Spinal cord (tissue), 10 donors: ENCODE measurements around the gene CSH2. TPM values are rescaled to one million over a fixed set of nuclear protein-coding genes. Genes with fewer than 3 reads are reported as not detected.
A peak's percentile ranks its signal among the peaks of the same experiment; 100 is the strongest.
"Not testable (repeated sequence)": the region's sequence is repeated elsewhere in the genome, so short reads cannot be mapped to it uniquely, and the experiment has no call there.

ENCODE experiments used
- DNase-seq, 6 donors: peaks; one replicate each; pipeline versions ENCODE4 v3.0.0 to v3.0.0-alpha.2; 2013 to 2015; ENCODE audit warnings: low spot score in 6 of 6, low read depth in 4 of 6
- H3K27ac ChIP-seq: one replicate; pipeline ENCODE4 v1.5.1; 2013; ENCODE audit warnings: low read depth, low read length, control low read depth
- H3K27me3 ChIP-seq: one replicate; pipeline ENCODE4 v1.6.1; 2013; ENCODE audit warnings: low read length; ENCODE audit not compliant: control insufficient read depth, insufficient read depth
- H3K36me3 ChIP-seq: one replicate; pipeline ENCODE4 v1.6.1; 2013; ENCODE audit warnings: low read length; ENCODE audit not compliant: control insufficient read depth, insufficient read depth
- H3K4me1 ChIP-seq: one replicate; pipeline ENCODE4 v1.6.1; 2013; ENCODE audit warnings: low read length; ENCODE audit not compliant: control insufficient read depth, insufficient read depth
- H3K4me3 ChIP-seq: one replicate; pipeline ENCODE4 v1.5.1; 2013; ENCODE audit warnings: low read depth, low read length, control low read depth
- H3K9me3 ChIP-seq: one replicate; pipeline ENCODE4 v1.6.1; 2013; ENCODE audit warnings: low read length; ENCODE audit not compliant: control insufficient read depth, insufficient read depth
- WGBS: methylation state at CpG from one replicate; pipeline ENCODE4 v1.1.5; 2013; ENCODE audit warnings: missing lambda C conversion rate; ENCODE audit not compliant: insufficient coverage; 5-methylcytosine and 5-hydroxymethylcytosine counted together
- polyA plus RNA-seq, 2 donors: library from polyadenylated mRNA; unstranded; fragments of 120-200 nt; gene quantifications; one replicate each; pipeline ENCODE4 v1.2.1, GENCODE V29; 2013; ENCODE audit not compliant: insufficient read length in 2 of 2
- total RNA-seq, 2 donors: library from RNA; depleted of rRNA in 1 of 2; stranded (reverse); fragments of 120-200 nt in 1 of 2; fragments of >200 nt in 1 of 2; gene quantifications; one replicate each; pipeline versions ENCODE4 v1.2.3 to v1.2.4, GENCODE V29; 2013 to 2014
- donor health status: healthy.

Gene CSH2
- total and polyA plus RNA-seq, 4 donors, result 0.47 to 7.2 (median 5.5) TPM; not detected in 1

- not testable (repeated sequence) for DNase-seq, H3K4me1 ChIP-seq, H3K36me3 ChIP-seq, H3K27me3 ChIP-seq, H3K27ac ChIP-seq, H3K4me3 ChIP-seq, H3K9me3 ChIP-seq
- 84% methylated on average over 9 of the region's 10 CpGs for WGBS
Measured at GRCh38 chr17:63915753-63916152, 42.3 kb upstream of the CSH2 start.

- Histone ChIP-seq H3K36me3 (no peaks in the 10 kb centered on the region), H3K4me1 (no peaks in the 10 kb centered on the region), H3K4me3 (no peak overlapping the region), H3K27me3 (peaks cover 3% of the 10 kb centered on the region), H3K9me3 (no peaks in the 10 kb centered on the region), H3K27ac (no peak overlapping the region)
- no peak for DNase-seq
- 95% methylated on average over 7 of the region's 7 CpGs for WGBS
Measured at GRCh38 chr17:63914471-63914870, 41.0 kb upstream of the CSH2 start.

GRCh38 chr17:63911657-63912100, 38.2 kb upstream of the CSH2 start:
- Histone ChIP-seq H3K4me1 (no peaks in the 10 kb centered on the region), H3K4me3 (no peak overlapping the region), H3K27ac (no peak overlapping the region), H3K27me3 (no peaks in the 10 kb centered on the region), H3K9me3 (no peaks in the 10 kb centered on the region), H3K36me3 (no peaks in the 10 kb centered on the region)
- 51% methylated on average over 5 of the region's 8 CpGs for WGBS
- peak in 3 of 6 donors; percentile 5 to 61 (median 30) for DNase-seq

- DNase-seq, result no peak
- no peaks in the 10 kb centered on the region for H3K27me3 ChIP-seq
- H3K36me3 ChIP-seq, result no peaks in the 10 kb centered on the region
- no peaks in the 10 kb centered on the region for H3K4me1 ChIP-seq
- 70% methylated on average over 12 of the region's 15 CpGs for WGBS
- no peaks in the 10 kb centered on the region for H3K9me3 ChIP-seq
- no peak within 1 kb of the TSS for H3K27ac ChIP-seq
- no peak within 1 kb of the TSS for H3K4me3 ChIP-seq
Measured at GRCh38 chr17:63911041-63911635, 37.7 kb upstream of the CSH2 start, which contains the start of gene CSHL1. Gene CSHL1 (minus strand): TSS chr17:63911258. CDS start chr17:63911196, 62 bp downstream.

GRCh38 chr17:63910096-63910495, 36.6 kb upstream of the CSH2 start:
- DNase-seq, result no peak
- WGBS, result 86% methylated on average over 9 of the region's 14 CpGs

GRCh38 chr17:63909586-63909985, 36.1 kb upstream of the CSH2 start:
- H3K27me3 ChIP-seq, H3K9me3 ChIP-seq, H3K27ac ChIP-seq, H3K36me3 ChIP-seq, H3K4me1 ChIP-seq, H3K4me3 ChIP-seq, DNase-seq: not testable (repeated sequence)
- 90% methylated on average over 8 of the region's 10 CpGs for WGBS

More at GRCh38 chr17:63910096-63910495, 36.6 kb upstream of the CSH2 start:
- Histone ChIP-seq H3K4me3 (no peak overlapping the region), H3K9me3 (no peaks in the 10 kb centered on the region), H3K4me1 (no peaks in the 10 kb centered on the region), H3K27me3 (no peaks in the 10 kb centered on the region), H3K27ac (no peak overlapping the region), H3K36me3 (no peaks in the 10 kb centered on the region)

- 78% methylated on average over 2 of the region's 12 CpGs for WGBS
- not testable (repeated sequence) for H3K27me3 ChIP-seq, DNase-seq, H3K27ac ChIP-seq, H3K9me3 ChIP-seq, H3K4me1 ChIP-seq, H3K36me3 ChIP-seq, H3K4me3 ChIP-seq
Measured at GRCh38 chr17:63907161-63907778, 33.8 kb upstream of the CSH2 start.

GRCh38 chr17:63904796-63905195, 31.3 kb upstream of the CSH2 start:
- 100% methylated on average over 4 of the region's 8 CpGs for WGBS
- not testable (repeated sequence) for H3K27me3 ChIP-seq, H3K4me1 ChIP-seq

GRCh38 chr17:63903787-63904201, 30.3 kb upstream of the CSH2 start:
- not testable (repeated sequence) for H3K9me3 ChIP-seq, DNase-seq, H3K4me1 ChIP-seq, H3K36me3 ChIP-seq, H3K4me3 ChIP-seq, H3K27ac ChIP-seq, H3K27me3 ChIP-seq
- 55% methylated on average over 2 of the region's 5 CpGs for WGBS

More at GRCh38 chr17:63904796-63905195, 31.3 kb upstream of the CSH2 start:
- not testable (repeated sequence) for H3K9me3 ChIP-seq, DNase-seq, H3K4me3 ChIP-seq, H3K36me3 ChIP-seq, H3K27ac ChIP-seq

GRCh38 chr17:63901971-63902370, 28.5 kb upstream of the CSH2 start:
- not testable (repeated sequence) for H3K4me3 ChIP-seq, H3K27me3 ChIP-seq, H3K9me3 ChIP-seq, H3K36me3 ChIP-seq, H3K27ac ChIP-seq, H3K4me1 ChIP-seq
- DNase-seq, result peak in 1 of 6 donors; percentile 11
- 79% methylated on average over 2 of the region's 2 CpGs for WGBS
